Measurements from ENCODE around the gene DNPH1. TPM values are rescaled to one million over a fixed set of nuclear protein-coding genes. Genes with fewer than 3 reads are reported as not detected.

The DNPH1 gene
- total and polyA plus RNA-seq, 2 experiments from 2014 or later, result 124 to 136 TPM

- H3K79me2 ChIP-seq, result no peaks in the 10 kb centered on the region
- H2AFZ ChIP-seq, result no peak overlapping the region
- 95% methylated on average over 38 of the region's 39 CpGs for WGBS (ENCODE audit: low lambda C conversion rate, missing lambda C conversion rate)
- no peaks in the 10 kb centered on the region for H3K9me2 ChIP-seq (replicated peaks; ENCODE audit: insufficient read depth)
- no peaks in the 10 kb centered on the region for H3K9me3 ChIP-seq (ENCODE audit: low read depth)
- H3K4me3 ChIP-seq, result no peak overlapping the region
- DNase-seq (ENCODE audit: low spot score), result no peak
- H3K27me3 ChIP-seq, result no peaks in the 10 kb centered on the region
- no peaks in the 10 kb centered on the region for H3K36me3 ChIP-seq (replicated peaks; ENCODE audit: insufficient read depth, low read depth)
- H4K20me1 ChIP-seq (ENCODE audit: insufficient read depth, poor library complexity, severe bottlenecking), result no peaks in the 10 kb centered on the region
- H3K4me2 ChIP-seq, result no peak overlapping the region
- TF ChIP-seq EZH2 (IDR thresholded peaks at IDR 0.05; ENCODE audit: borderline replicate concordance) (no peak), EZH2phosphoT487 (IDR thresholded peaks at IDR 0.05; ENCODE audit: low read depth, severe bottlenecking, unreplicated experiment) (no peak)
- TF ChIP-seq, protein P1, sequence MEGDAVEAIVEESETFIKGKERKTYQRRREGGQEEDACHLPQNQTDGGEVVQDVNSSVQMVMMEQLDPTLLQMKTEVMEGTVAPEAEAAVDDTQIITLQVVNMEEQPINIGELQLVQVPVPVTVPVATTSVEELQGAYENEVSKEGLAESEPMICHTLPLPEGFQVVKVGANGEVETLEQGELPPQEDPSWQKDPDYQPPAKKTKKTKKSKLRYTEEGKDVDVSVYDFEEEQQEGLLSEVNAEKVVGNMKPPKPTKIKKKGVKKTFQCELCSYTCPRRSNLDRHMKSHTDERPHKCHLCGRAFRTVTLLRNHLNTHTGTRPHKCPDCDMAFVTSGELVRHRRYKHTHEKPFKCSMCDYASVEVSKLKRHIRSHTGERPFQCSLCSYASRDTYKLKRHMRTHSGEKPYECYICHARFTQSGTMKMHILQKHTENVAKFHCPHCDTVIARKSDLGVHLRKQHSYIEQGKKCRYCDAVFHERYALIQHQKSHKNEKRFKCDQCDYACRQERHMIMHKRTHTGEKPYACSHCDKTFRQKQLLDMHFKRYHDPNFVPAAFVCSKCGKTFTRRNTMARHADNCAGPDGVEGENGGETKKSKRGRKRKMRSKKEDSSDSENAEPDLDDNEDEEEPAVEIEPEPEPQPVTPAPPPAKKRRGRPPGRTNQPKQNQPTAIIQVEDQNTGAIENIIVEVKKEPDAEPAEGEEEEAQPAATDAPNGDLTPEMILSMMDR (IDR thresholded peaks at IDR 0.05; ENCODE audit: poor library complexity), result no peak
- H3K4me1 ChIP-seq (ENCODE audit: insufficient read depth), result peaks cover 16% of the 10 kb centered on the region
- peak overlapping the region; percentile 74 for H3K27ac ChIP-seq
Observed at GRCh38 chr6:43262780-43263313, 33.6 kb upstream of the DNPH1 start.

- peak overlapping the region; percentile 74 for H3K27ac ChIP-seq
- TF ChIP-seq EZH2phosphoT487 (IDR thresholded peaks at IDR 0.05; ENCODE audit: low read depth, severe bottlenecking, unreplicated experiment) (no peak), EZH2 (IDR thresholded peaks at IDR 0.05; ENCODE audit: borderline replicate concordance) (no peak)
- TF ChIP-seq, protein P1 (IDR thresholded peaks at IDR 0.05; ENCODE audit: poor library complexity), result no peak
Observed at GRCh38 chr6:43262000-43262779, 32.9 kb upstream of the DNPH1 start.

GRCh38 chr6:43261198-43261597 is 31.9 kb upstream of the DNPH1 start:
- 91% methylated on average over 5 of the region's 5 CpGs for WGBS (ENCODE audit: low lambda C conversion rate, missing lambda C conversion rate)
- Histone ChIP-seq H3K9me3 (ENCODE audit: low read depth) (no peaks in the 10 kb centered on the region), H2AFZ (no peak overlapping the region), H3K4me3 (no peak overlapping the region), H3K4me1 (ENCODE audit: insufficient read depth) (peaks cover 7% of the 10 kb centered on the region), H3K27ac (peak overlapping the region; percentile 74), H3K9me2 (replicated peaks; ENCODE audit: insufficient read depth) (no peaks in the 10 kb centered on the region), H4K20me1 (ENCODE audit: insufficient read depth, poor library complexity, severe bottlenecking) (no peaks in the 10 kb centered on the region), H3K79me2 (no peaks in the 10 kb centered on the region), H3K27me3 (no peaks in the 10 kb centered on the region), H3K36me3 (replicated peaks; ENCODE audit: insufficient read depth, low read depth) (no peaks in the 10 kb centered on the region), H3K4me2 (no peak overlapping the region)
- DNase-seq (ENCODE audit: low spot score), result no peak
- TF ChIP-seq EZH2 (IDR thresholded peaks at IDR 0.05; ENCODE audit: borderline replicate concordance), result no peak
- no peak for TF ChIP-seq EZH2phosphoT487 (IDR thresholded peaks at IDR 0.05; ENCODE audit: low read depth, severe bottlenecking, unreplicated experiment)
- TF ChIP-seq, protein P1 (IDR thresholded peaks at IDR 0.05; ENCODE audit: poor library complexity), result no peak

More at GRCh38 chr6:43262000-43262779, 32.9 kb upstream of the DNPH1 start:
- no peaks in the 10 kb centered on the region for H3K9me2 ChIP-seq (replicated peaks; ENCODE audit: insufficient read depth)
- H2AFZ ChIP-seq, result no peak overlapping the region
- H3K36me3 ChIP-seq (replicated peaks; ENCODE audit: insufficient read depth, low read depth), result no peaks in the 10 kb centered on the region
- peaks cover 11% of the 10 kb centered on the region for H3K4me1 ChIP-seq (ENCODE audit: insufficient read depth)
- H3K4me2 ChIP-seq, result no peak overlapping the region
- H3K27me3 ChIP-seq, result no peaks in the 10 kb centered on the region
- H3K9me3 ChIP-seq (ENCODE audit: low read depth), result no peaks in the 10 kb centered on the region
- WGBS (ENCODE audit: low lambda C conversion rate, missing lambda C conversion rate), result 75% methylated on average over 14 of the region's 14 CpGs
- no peaks in the 10 kb centered on the region for H3K79me2 ChIP-seq
- peak; percentile 73 for DNase-seq (ENCODE audit: low spot score)
- H3K4me3 ChIP-seq, result no peak overlapping the region
- no peaks in the 10 kb centered on the region for H4K20me1 ChIP-seq (ENCODE audit: insufficient read depth, poor library complexity, severe bottlenecking)
